IPS DF 4.7 (cell line): ENCODE results near the gene CRY1.
A peak's percentile ranks its signal among the peaks of the same experiment; 100 is the strongest.
"Not testable (repeated sequence)": the region's sequence is repeated elsewhere in the genome, so short reads cannot be mapped to it uniquely, and the experiment has no call there.

ENCODE experiments used
- DNase-seq: peaks from one replicate; pipeline ENCODE4 v3.0.0-alpha.2; 2013; ENCODE audit warnings: low spot score; ENCODE audit errors: extremely low read depth

CRY1 gene

GRCh38 chr12:107011519-107011918, 81.8 kb downstream of the CRY1 start:
- no peak for DNase-seq

GRCh38 chr12:107007411-107007810, 85.9 kb downstream of the CRY1 start:
- DNase-seq = no peak

- not testable (repeated sequence) for DNase-seq
These were observed 90.7 kb downstream of the CRY1 start for GRCh38 chr12:107002665-107003064.

DNA sequence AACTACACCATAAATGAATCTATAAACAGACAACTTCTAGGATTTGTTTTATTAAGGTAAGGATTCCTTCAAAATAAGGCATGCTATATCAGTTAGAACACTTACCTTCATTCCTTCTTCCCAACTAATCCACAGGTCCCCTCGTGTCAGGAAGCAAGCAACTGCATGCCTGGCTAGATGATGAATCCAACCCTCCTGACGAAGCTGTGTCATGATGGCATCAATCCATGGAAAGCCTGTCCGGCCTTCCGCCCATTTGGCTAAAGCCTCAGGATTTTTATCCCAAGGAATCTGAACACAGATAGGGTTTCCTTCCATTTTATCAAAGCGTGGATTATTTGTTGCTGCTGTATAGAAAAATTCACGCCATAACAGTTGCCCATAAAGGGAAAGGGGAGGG, 93.9 kb downstream of the CRY1 start:
- no peak for DNase-seq

- no peak for DNase-seq
These were observed 95.4 kb downstream of the CRY1 start for GRCh38 chr12:106997916-106998315.

GRCh38 chr12:106996102-106996501, 97.2 kb downstream of the CRY1 start:
- not testable (repeated sequence) for DNase-seq

GRCh38 chr12:106994579-106995220, 98.6 kb downstream of the CRY1 start:
- no peak for DNase-seq

- DNase-seq = no peak
These were observed 105.5 kb downstream of the CRY1 start for GRCh38 chr12:106987846-106988245.

DNA sequence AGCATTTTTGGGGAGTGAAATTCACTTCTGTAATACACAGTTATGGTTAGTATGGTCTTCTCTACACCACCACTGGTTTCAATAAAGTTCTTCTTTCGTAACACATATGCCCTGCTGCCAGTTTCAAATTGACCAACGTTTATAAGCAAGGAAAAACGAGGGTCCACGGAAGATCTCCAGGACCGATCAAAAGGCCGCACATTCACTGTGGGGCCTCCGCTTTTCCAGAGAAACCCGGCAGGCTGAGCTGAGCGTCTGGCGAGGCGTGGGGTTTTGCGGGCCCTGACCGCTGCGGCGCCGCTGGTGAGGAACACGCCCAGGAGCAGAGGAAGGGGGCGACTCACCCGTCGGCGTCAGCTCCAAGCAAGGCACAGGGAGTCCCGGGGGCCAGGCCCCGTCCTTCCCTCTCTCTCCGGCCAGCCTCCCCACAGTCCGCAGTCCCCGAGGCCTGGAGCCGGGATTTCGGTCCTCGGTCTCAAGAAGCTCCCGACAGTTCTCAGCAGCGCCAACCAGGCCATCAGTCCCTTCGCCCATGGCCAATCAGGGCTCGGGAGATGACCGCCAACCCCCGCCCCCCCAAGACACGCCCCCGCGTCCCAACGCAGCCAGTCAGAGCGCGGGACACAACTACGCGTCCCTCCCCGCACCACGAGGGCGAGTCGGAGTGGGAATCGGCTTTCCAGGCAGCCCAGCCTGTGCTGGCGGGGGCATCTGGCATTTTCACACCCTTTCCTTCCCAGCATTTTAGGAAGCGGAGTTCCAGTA, 106.5 kb downstream of the CRY1 start, which contains the start of gene MTERF2:
Gene MTERF2, minus strand, starts transcription at position 522 of the 765 bp plus-strand sequence. CDS start 8,432 bp downstream, outside the sequence.
- peak; percentile 81 for DNase-seq

DNA sequence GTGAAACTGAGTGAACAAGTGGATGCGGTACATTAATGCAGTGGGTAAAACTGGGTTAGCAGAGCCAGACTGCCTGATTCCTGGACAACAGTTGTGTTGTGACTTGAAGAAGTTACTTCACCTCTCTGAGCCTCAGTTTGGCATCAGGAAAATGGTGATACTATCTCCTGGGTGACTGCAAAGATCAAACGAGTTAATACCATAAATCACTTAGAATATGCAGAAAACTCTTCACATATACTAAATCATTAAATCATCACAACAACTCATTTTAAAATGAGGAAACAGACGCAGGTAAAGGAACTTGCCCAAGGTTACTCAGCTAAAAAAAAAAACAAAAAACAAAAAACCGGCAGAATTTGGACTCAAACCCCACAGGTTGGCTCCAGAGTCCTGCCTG, 107.2 kb downstream of the CRY1 start:
- DNase-seq = no peak

DNA sequence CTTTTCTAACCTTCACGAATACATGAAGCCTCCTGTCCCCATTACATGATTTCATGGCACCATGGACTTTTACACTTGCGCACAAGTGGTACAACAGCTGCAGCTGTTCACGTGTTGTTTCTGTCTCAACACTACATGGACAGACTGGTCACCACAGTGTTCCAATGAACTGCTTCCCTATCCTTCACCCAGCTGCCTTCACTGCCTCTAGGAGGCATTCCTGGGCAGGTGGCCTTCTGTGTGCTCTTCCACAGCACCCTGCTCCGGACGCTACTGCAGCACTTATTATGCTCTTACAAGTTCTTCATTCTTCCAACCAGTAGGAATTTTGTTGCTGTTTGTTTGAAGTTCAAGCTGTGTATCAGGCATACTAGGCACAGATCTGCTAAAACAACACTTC, 107.9 kb downstream of the CRY1 start:
- no peak for DNase-seq

GRCh38 chr12:106984588-106985137, 108.7 kb downstream of the CRY1 start:
- no peak for DNase-seq

DNA sequence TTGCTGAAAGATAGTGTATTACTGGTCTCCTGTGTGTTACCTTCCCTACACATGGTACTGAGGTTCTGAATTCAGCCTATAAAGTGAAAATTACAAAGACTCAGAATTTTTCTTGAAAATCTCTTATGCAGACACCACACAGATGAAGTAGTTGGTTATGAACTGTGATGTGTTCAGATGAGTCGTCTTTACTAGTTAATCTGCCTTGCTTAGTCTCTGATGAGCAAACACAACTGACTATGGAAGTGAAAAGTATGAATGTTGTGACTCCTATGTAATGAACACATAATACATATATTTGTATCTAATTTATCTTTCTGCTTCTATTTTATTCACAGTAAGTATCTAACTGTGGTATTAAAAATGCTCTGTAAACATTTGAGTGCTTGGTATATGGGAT, 111.1 kb downstream of the CRY1 start:
- no peak for DNase-seq

GRCh38 chr12:106981788-106982187, 111.6 kb downstream of the CRY1 start:
- no peak for DNase-seq

- no peak for DNase-seq
These were observed 112.4 kb downstream of the CRY1 start for GRCh38 chr12:106980944-106981343.

DNA sequence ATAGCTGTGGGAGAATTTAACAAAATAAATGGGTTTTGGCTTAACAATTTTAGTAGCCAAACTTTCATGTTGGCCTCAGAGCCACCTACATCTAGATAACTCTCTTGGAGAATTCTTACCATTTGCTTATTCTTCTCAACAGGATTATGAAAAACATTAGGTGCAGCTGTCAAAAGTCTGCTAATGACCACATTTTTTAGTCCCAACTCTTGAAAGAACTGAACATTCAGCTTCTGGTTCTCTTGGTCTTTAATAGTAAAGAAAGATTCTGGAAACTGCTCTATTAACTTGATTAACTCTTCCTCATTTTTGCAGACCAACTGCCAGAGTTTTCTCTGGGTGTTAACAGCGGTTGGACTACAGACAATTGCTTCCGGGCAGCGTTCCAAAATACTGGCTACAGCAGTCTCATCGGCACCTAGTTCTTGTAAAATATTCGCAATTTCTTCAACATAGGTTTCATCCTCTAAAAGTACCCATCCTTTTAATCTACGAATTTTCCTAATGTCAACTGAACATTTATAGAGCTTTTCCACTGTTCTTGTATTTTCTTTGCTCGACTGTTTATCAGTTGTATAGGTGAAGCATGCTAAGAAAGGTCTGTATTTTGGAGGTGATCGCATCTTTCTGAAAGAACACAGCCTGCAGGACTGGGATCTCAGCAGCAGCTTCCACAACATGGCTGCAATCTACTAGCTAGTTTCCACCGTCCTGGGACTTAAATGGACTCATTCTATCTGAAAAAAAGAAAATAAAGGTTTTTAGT, 115.1 kb downstream of the CRY1 start:
- no peak for DNase-seq

DNA sequence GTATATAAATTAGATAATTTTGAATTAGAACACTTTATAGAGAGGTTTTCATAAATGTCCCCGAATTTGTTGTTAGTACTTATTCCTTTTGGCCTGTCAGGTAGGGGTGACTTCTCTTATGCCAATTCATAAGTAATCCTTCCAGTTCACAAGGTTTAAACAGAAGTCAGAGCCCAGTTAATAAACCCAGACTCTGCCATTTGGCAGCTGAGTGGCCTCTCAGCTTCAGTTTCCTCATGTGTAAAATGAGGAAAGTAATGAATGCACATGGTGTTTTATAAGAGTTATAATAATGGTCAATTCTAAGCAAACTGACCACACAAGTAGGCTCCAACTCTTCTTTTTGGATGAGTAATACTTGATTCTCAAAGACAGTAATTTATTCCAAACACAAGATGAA, 116.7 kb downstream of the CRY1 start:
- no peak for DNase-seq

GRCh38 chr12:106975993-106976658, 117.2 kb downstream of the CRY1 start:
- no peak for DNase-seq

GRCh38 chr12:106975098-106975497, 118.3 kb downstream of the CRY1 start:
- no peak for DNase-seq

GRCh38 chr12:106974511-106974910, 118.8 kb downstream of the CRY1 start:
- no peak for DNase-seq

DNA sequence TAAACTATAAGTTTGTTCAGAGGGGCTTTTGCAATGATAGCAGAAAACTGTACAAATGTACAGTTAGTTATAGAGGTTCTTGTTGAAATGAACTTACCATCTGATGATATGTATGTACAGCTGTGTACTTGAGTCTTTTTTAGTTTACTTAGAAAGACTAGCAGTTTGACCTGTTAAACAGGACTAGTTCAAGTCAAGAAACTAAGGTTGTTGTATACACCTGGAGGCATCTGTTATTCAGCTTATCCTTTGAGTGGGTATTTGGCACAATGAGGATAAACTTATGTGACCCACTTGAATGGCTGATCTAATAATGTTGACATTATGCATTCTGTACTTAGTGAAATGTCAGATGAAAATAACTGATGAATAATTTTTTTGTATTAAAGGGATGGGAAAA, 119.8 kb downstream of the CRY1 start:
- DNase-seq = no peak
